Astrocyte (in vitro differentiated cells and primary cell): ENCODE data around the gene KCNMA1. TPM values are rescaled to one million over a fixed set of nuclear protein-coding genes. Genes with fewer than 3 reads are reported as not detected.

Experiments used
- DNase-seq: peaks from one replicate; pipeline ENCODE4 v3.0.0-alpha.2; 2010; ENCODE audit warnings: low read depth
- FAIRE-seq: peaks from 2 replicates; lab custom pipeline; 2011; peaks lifted over from hg19 to GRCh38; lab: Jason Lieb, UNC
- H2AFZ ChIP-seq: 2 replicates; pipeline ENCODE4 v1.6.0; 2012; ENCODE audit warnings: low read depth, low read length, inconsistent platforms
- H3K27ac ChIP-seq: 2 replicates; pipeline ENCODE4 v1.5.1; 2011; ENCODE audit warnings: low read depth, low read length, inconsistent platforms
- H3K27me3 ChIP-seq: 2 replicates; pipeline ENCODE4 v1.6.0; 2011; ENCODE audit warnings: low read length, inconsistent platforms; ENCODE audit not compliant: insufficient read depth
- H3K36me3 ChIP-seq: 2 replicates; pipeline ENCODE4 v1.5.1; 2011; ENCODE audit warnings: low read length, inconsistent platforms; ENCODE audit not compliant: insufficient read depth
- H3K4me1 ChIP-seq: 2 replicates; pipeline ENCODE4 v1.5.1; 2011; ENCODE audit warnings: low read length, inconsistent platforms; ENCODE audit not compliant: insufficient read depth
- H3K4me2 ChIP-seq: 2 replicates; pipeline ENCODE4 v1.6.0; 2012; ENCODE audit warnings: low read length, inconsistent platforms
- H3K4me3 ChIP-seq: 2 replicates; pipeline ENCODE4 v1.5.1; 2011; ENCODE audit warnings: low read depth, mild to moderate bottlenecking, low read length, inconsistent platforms; ENCODE audit not compliant: insufficient read depth
- H3K79me2 ChIP-seq: 2 replicates; pipeline ENCODE4 v1.6.0; 2012; ENCODE audit warnings: mild to moderate bottlenecking, low read length, inconsistent platforms; ENCODE audit not compliant: insufficient read depth
- H3K9ac ChIP-seq: 2 replicates; pipeline ENCODE4 v1.6.0; 2012; ENCODE audit warnings: mild to moderate bottlenecking, low read length, inconsistent platforms
- H3K9me3 ChIP-seq: 2 replicates; pipeline ENCODE4 v1.5.1; 2012; ENCODE audit warnings: low read depth, mild to moderate bottlenecking, low read length, inconsistent platforms; ENCODE audit not compliant: insufficient read depth
- H4K20me1 ChIP-seq: 2 replicates; pipeline ENCODE4 v1.6.0; 2012; ENCODE audit warnings: low read length, inconsistent platforms; ENCODE audit not compliant: insufficient read depth
- H3K27ac Mint-ChIP-seq: one replicate; pipeline ENCODE4 v1.8.0; 2021; ENCODE audit warnings: mild to moderate bottlenecking, mixed read lengths; ENCODE audit not compliant: unreplicated experiment
- H3K27me3 Mint-ChIP-seq: one replicate; pipeline ENCODE4 v1.8.0; 2021; ENCODE audit warnings: low read depth, mixed read lengths; ENCODE audit not compliant: unreplicated experiment
- H3K36me3 Mint-ChIP-seq: one replicate; pipeline ENCODE4 v1.8.0; 2021; ENCODE audit warnings: low read depth, mixed read lengths; ENCODE audit not compliant: unreplicated experiment
- H3K4me1 Mint-ChIP-seq: one replicate; pipeline ENCODE4 v1.8.0; 2021; ENCODE audit warnings: low read depth, mixed read lengths; ENCODE audit not compliant: unreplicated experiment
- H3K4me3 Mint-ChIP-seq: one replicate; pipeline ENCODE4 v1.8.0; 2021; ENCODE audit warnings: mild to moderate bottlenecking, moderate library complexity, mixed read lengths; ENCODE audit not compliant: unreplicated experiment
- H3K9me3 Mint-ChIP-seq: one replicate; pipeline ENCODE4 v1.8.0; 2021; ENCODE audit warnings: mild to moderate bottlenecking, mixed read lengths; ENCODE audit not compliant: unreplicated experiment
- CTCF ChIP-seq: IDR thresholded peaks from 2 replicates; pipeline ENCODE4 v1.5.1; 2011; ENCODE audit warnings: low read depth, mild to moderate bottlenecking, inconsistent platforms, low read length, moderate library complexity; ENCODE audit not compliant: insufficient read depth
- EZH2 ChIP-seq: IDR thresholded peaks from 2 replicates; pipeline ENCODE4 v1.6.1; 2012; ENCODE audit warnings: mild to moderate bottlenecking, low read length, inconsistent platforms; ENCODE audit not compliant: insufficient read depth
- total RNA-seq: library from RNA; stranded (reverse); gene quantifications from 2 replicates; pipeline ENCODE4 v1.2.1, GENCODE V29; 2021

The KCNMA1 gene
- total RNA-seq, 1 donor from 2014 or later, result 45.8 TPM

- Histone ChIP-seq H3K79me2 (no peaks in the 10 kb centered on the region), H3K27me3 (no peaks in the 10 kb centered on the region), H2AFZ (no peak overlapping the region), H3K4me2 (no peak overlapping the region), H3K4me1 (no peaks in the 10 kb centered on the region), H3K9me3 (no peaks in the 10 kb centered on the region), H3K9ac (no peak overlapping the region), H3K36me3 (no peaks in the 10 kb centered on the region), H4K20me1 (no peaks in the 10 kb centered on the region), H3K27ac (no peak overlapping the region), H3K4me3 (no peak overlapping the region)
- H3K27ac Mint-ChIP-seq, result no peak overlapping the region
- H3K4me3 Mint-ChIP-seq, result no peak overlapping the region
- H3K9me3 Mint-ChIP-seq, result no peaks in the 10 kb centered on the region
- FAIRE-seq (no peak), DNase-seq (no peak)
- H3K4me1 Mint-ChIP-seq, result no peaks in the 10 kb centered on the region
- H3K27me3 Mint-ChIP-seq, result no peaks in the 10 kb centered on the region
- H3K36me3 Mint-ChIP-seq, result no peaks in the 10 kb centered on the region
- no peak for TF ChIP-seq EZH2
- TF ChIP-seq CTCF, result no peak
These were observed 606.6 kb downstream of the KCNMA1 start for GRCh38 chr10:77030974-77031373.

- no peaks in the 10 kb centered on the region for H3K36me3 ChIP-seq
- H3K4me3 Mint-ChIP-seq, result no peak overlapping the region
- H2AFZ ChIP-seq, result no peak overlapping the region
- no peak overlapping the region for H3K9ac ChIP-seq
- H3K9me3 ChIP-seq, result no peaks in the 10 kb centered on the region
- H3K4me1 Mint-ChIP-seq, result no peaks in the 10 kb centered on the region
- H3K36me3 Mint-ChIP-seq, result no peaks in the 10 kb centered on the region
- DNase-seq (no peak), FAIRE-seq (no peak)
- no peak overlapping the region for H3K27ac Mint-ChIP-seq
- H3K4me1 ChIP-seq, result no peaks in the 10 kb centered on the region
- H3K4me2 ChIP-seq, result no peak overlapping the region
- H4K20me1 ChIP-seq, result no peaks in the 10 kb centered on the region
- H3K9me3 Mint-ChIP-seq, result no peaks in the 10 kb centered on the region
- no peaks in the 10 kb centered on the region for H3K27me3 Mint-ChIP-seq
- H3K27ac ChIP-seq, result no peak overlapping the region
- TF ChIP-seq CTCF (no peak), EZH2 (no peak)
- H3K4me3 ChIP-seq, result no peak overlapping the region
- no peaks in the 10 kb centered on the region for H3K27me3 ChIP-seq
- no peaks in the 10 kb centered on the region for H3K79me2 ChIP-seq
These were observed 607.6 kb downstream of the KCNMA1 start for GRCh38 chr10:77029777-77030717.

GRCh38 chr10:77028042-77028441 lies 609.6 kb downstream of the KCNMA1 start:
- no peak overlapping the region for H2AFZ ChIP-seq
- H3K27ac Mint-ChIP-seq, result no peak overlapping the region
- H3K4me1 Mint-ChIP-seq, result no peaks in the 10 kb centered on the region
- DNase-seq (no peak), FAIRE-seq (no peak)
- no peaks in the 10 kb centered on the region for H3K9me3 ChIP-seq
- no peaks in the 10 kb centered on the region for H3K27me3 Mint-ChIP-seq
- no peak overlapping the region for H3K4me3 Mint-ChIP-seq
- H4K20me1 ChIP-seq, result no peaks in the 10 kb centered on the region
- no peak overlapping the region for H3K4me2 ChIP-seq
- no peak for TF ChIP-seq CTCF
- TF ChIP-seq EZH2, result no peak
- no peaks in the 10 kb centered on the region for H3K4me1 ChIP-seq
- no peak overlapping the region for H3K4me3 ChIP-seq
- no peak overlapping the region for H3K9ac ChIP-seq
- no peaks in the 10 kb centered on the region for H3K27me3 ChIP-seq
- H3K9me3 Mint-ChIP-seq, result no peaks in the 10 kb centered on the region
- H3K36me3 ChIP-seq, result no peaks in the 10 kb centered on the region
- no peaks in the 10 kb centered on the region for H3K36me3 Mint-ChIP-seq
- no peaks in the 10 kb centered on the region for H3K79me2 ChIP-seq
- H3K27ac ChIP-seq, result no peak overlapping the region
